ENCODE measurements around the gene ZBED4.

GRCh38 chr22:49838771-49839717, 14.6 kb upstream of the ZBED4 start:
- TF ChIP-seq CTCF (IDR thresholded peaks at IDR 0.05) (no peak), POLR2A (IDR thresholded peaks at IDR 0.05) (no peak)
